Measurements from ENCODE around the gene CEP128.

CEP128 gene

GRCh38 chr14:80456209-80456608 lies 485.3 kb downstream of the CEP128 start:
- no peak for DNase-seq

GRCh38 chr14:80455031-80455430 lies 486.5 kb downstream of the CEP128 start:
- DNase-seq: no peak

DNA sequence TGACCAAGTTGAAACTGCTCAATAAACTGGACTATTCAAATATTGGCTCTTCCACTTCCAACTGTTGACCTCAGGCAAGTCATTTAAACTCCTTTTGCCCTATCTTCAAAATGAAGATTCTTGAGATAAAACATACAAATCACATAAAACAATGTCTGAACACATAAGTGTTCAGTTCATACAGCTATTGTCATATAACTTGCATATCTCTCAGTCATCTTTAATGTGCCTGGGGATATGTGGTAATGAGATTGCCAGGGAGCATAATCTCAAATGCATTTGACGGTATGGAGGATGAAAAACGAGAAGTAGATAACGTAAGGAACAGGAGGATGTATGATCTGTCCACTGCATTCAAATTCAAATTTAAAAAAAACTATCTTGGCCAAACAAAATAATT lies 493.3 kb downstream of the CEP128 start:
- no peak for DNase-seq

DNA sequence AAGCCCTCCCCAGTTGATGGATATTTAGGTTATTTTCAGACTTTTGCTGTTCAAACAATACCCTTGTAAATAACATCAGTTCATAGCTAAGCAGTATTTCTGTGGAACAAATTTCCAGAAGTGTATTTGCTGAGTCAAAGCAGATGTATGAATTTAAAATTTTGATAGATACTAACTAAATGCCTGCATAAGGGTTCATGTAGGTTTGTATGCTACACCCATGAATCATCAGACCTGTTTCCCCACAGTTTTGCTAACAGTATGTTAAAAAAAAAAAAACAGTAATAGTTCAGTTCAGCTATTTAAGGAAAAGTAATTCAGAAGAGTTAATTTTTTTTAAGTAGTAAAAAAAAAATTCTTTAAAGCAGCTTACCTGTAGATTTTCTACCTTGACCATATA lies 494.1 kb downstream of the CEP128 start:
- DNase-seq: no peak

Measured in NCI-H1436 (cell line).